Lung (tissue), 12 donors: Measurements from ENCODE around the gene ZER1. TPM values are rescaled to one million over a fixed set of nuclear protein-coding genes. Genes with fewer than 3 reads are reported as not detected.

Source experiments
- ATAC-seq: fragments of 200-7000 bp; cut with Tn5 transposase; one replicate; pipeline ENCODE4 v1.9.1; 2020; ENCODE audit warnings: moderate number of reproducible peaks; ENCODE audit not compliant: insufficient read depth, low FRiP score
- DNase-seq, 3 donors: peaks; one replicate each; pipeline ENCODE4 v3.0.0-alpha.2; 2013 to 2017
- H3K27ac ChIP-seq, 2 donors: one replicate each; pipeline ENCODE4 v1.5.1; 2013; ENCODE audit warnings: mild to moderate bottlenecking in 2 of 2, moderate library complexity in 2 of 2, control low read depth in 1 of 2, inconsistent platforms in 1 of 2, low read depth in 1 of 2, low read length in 1 of 2
- H3K27me3 ChIP-seq, 3 donors: one replicate each; pipeline ENCODE4 v1.5.1; 2013; ENCODE audit warnings: low read length in 2 of 3; ENCODE audit not compliant: control insufficient read depth in 3 of 3, insufficient read depth in 3 of 3
- H3K36me3 ChIP-seq, 4 donors: one replicate each; pipeline ENCODE4 v1.5.1; 2013; ENCODE audit warnings: low read length in 4 of 4, mild to moderate bottlenecking in 1 of 4, moderate library complexity in 1 of 4; ENCODE audit not compliant: control insufficient read depth in 4 of 4, insufficient read depth in 4 of 4
- H3K4me1 ChIP-seq, 5 donors: one replicate each; pipeline ENCODE4 v1.5.1; 2013; ENCODE audit warnings: low read length in 5 of 5, mild to moderate bottlenecking in 2 of 5, moderate library complexity in 1 of 5; ENCODE audit not compliant: control insufficient read depth in 5 of 5, insufficient read depth in 5 of 5
- H3K4me3 ChIP-seq: one replicate; pipeline ENCODE4 v1.5.1; 2013; ENCODE audit warnings: mild to moderate bottlenecking, control low read depth, moderate library complexity
- H3K9ac ChIP-seq, 2 donors: one replicate each; pipeline ENCODE4 v1.5.1; 2013; ENCODE audit warnings: low read length in 2 of 2, control low read depth in 1 of 2; ENCODE audit not compliant: insufficient read depth in 1 of 2
- H3K9me3 ChIP-seq, 4 donors: one replicate each; pipeline ENCODE4 v1.5.1; 2013; ENCODE audit warnings: low read length in 3 of 4, mild to moderate bottlenecking in 1 of 4, moderate library complexity in 1 of 4; ENCODE audit not compliant: control insufficient read depth in 4 of 4, insufficient read depth in 3 of 4
- WGBS, 2 donors: extraction: QIAGEN DNeasy Blood & Tissue Kit; methylation state at CpG; one replicate each; pipeline ENCODE4 v1.1.7; 2013; 5-methylcytosine and 5-hydroxymethylcytosine counted together
- polyA plus RNA-seq, 2 donors: library from polyadenylated mRNA; stranded (reverse); fragments of 200-250 nt; gene quantifications; one replicate each; pipeline ENCODE4 v1.2.1, GENCODE V29; 2013
- total RNA-seq, 2 donors: library from RNA; depleted of rRNA in 1 of 2; stranded (reverse); fragments of >200 nt in 1 of 2; gene quantifications; one replicate each; pipeline ENCODE4 v1.2.1, GENCODE V29; 2014 to 2021
- TF ChIP-seq, protein P1 (sequence below): IDR thresholded peaks from 2 replicates; pipeline ENCODE4 v1.5.1; 2012; ENCODE audit warnings: mild to moderate bottlenecking; ENCODE audit errors: control extremely low read depth, extremely low read depth
- donor health status: control.
- donor health status: control.
- donor health status: Bipolar disorder and iron deficiency.
- donor health status: healthy.
- donor health status: DM: yes; HTN: yes; CAD: no.

The ZER1 gene
- total and polyA plus RNA-seq, 4 donors: 17.6 to 39.0 (median 28.4) TPM

- Histone ChIP-seq H3K27me3 (no peaks in the 10 kb centered on the region), H3K36me3 (peaks cover 0 to 30% (median 7%) of the 10 kb centered on the region in 4 donors), H3K4me3 (peak overlapping the region; percentile 65), H3K9me3 (peaks cover 0 to 2% (median 0%) of the 10 kb centered on the region in 4 donors), H3K27ac (peak overlapping the region; percentile 87 to 93), H3K9ac (no peak overlapping the region), H3K4me1 (peaks cover 0 to 6% (median 4%) of the 10 kb centered on the region in 5 donors)
- ATAC-seq (peak; percentile 7), DNase-seq (peak; percentile 41 to 67 (median 61))
- WGBS, 2 donors: 10 to 12% methylated on average over 82 to 90 of the region's 90 CpGs
- TF ChIP-seq, protein P1, sequence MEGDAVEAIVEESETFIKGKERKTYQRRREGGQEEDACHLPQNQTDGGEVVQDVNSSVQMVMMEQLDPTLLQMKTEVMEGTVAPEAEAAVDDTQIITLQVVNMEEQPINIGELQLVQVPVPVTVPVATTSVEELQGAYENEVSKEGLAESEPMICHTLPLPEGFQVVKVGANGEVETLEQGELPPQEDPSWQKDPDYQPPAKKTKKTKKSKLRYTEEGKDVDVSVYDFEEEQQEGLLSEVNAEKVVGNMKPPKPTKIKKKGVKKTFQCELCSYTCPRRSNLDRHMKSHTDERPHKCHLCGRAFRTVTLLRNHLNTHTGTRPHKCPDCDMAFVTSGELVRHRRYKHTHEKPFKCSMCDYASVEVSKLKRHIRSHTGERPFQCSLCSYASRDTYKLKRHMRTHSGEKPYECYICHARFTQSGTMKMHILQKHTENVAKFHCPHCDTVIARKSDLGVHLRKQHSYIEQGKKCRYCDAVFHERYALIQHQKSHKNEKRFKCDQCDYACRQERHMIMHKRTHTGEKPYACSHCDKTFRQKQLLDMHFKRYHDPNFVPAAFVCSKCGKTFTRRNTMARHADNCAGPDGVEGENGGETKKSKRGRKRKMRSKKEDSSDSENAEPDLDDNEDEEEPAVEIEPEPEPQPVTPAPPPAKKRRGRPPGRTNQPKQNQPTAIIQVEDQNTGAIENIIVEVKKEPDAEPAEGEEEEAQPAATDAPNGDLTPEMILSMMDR: no peak
These were observed 47.4 kb upstream of the ZER1 start for GRCh38 chr9:128818839-128819715.

DNA sequence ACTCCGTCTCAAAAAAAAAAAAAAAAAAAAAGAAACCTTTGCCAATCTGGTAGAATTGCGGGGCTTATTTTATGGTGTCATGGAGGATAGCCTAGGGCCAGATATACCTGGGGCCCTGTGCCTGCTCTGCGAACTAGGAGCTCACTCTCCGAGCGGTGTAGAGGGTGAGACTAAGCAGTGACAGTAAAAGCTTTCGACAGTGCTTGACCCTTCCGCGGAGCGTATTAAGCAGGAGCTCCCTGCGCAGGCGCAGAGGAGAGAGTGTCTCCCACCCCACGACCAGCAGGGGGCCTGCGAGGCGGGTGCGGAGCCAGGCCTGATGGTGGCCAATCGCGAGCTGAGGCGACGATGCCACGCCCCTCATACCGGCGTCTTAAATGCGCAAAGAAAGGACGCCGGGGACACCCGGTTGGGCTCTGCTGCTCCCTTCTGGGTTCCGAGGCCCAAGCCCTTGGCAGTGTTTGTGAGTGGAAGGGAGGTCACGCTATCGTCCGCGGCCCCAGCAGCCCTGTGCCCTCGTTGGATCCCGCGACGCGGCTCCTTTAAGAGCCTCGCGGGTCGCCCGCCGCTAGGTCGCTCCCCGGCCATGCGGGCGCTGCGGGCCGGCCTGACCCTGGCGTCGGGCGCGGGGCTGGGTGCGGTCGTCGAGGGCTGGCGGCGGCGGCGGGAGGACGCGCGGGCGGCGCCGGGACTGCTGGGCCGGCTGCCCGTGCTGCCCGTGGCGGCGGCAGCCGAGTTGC, 46.5 kb upstream of the ZER1 start, which contains the start of gene ENDOG:
Gene ENDOG, plus strand, starts transcription at position 402 of the 740 bp plus-strand sequence. Its CDS starts 185 bp downstream, at position 587.
- H3K36me3 ChIP-seq: peaks cover 0 to 21% (median 7%) of the 10 kb centered on the region in 4 donors
- peak within 1 kb of the TSS in 1 of 2 donors; percentile 45 for H3K9ac ChIP-seq
- 0 to 1% methylated on average over 31 to 70 of the region's 70 CpGs for WGBS, 2 donors
- H3K4me3 ChIP-seq: peak within 1 kb of the TSS; percentile 65
- H3K27ac ChIP-seq: peak within 1 kb of the TSS; percentile 87 to 93
- peaks cover 0 to 2% (median 0%) of the 10 kb centered on the region in 4 donors for H3K9me3 ChIP-seq
- peak; percentile 98 to 99 (median 98) for DNase-seq
- peak; percentile 94 for ATAC-seq
- no peaks in the 10 kb centered on the region for H3K27me3 ChIP-seq
- peaks cover 0 to 6% (median 4%) of the 10 kb centered on the region in 5 donors for H3K4me1 ChIP-seq
- TF ChIP-seq, protein P1: peak; percentile 91

- Histone ChIP-seq H3K9ac (no peak overlapping the region), H3K9me3 (no peaks in the 10 kb centered on the region), H3K27ac (no peak overlapping the region), H3K36me3 (peaks cover 0 to 25% (median 14%) of the 10 kb centered on the region in 4 donors), H3K27me3 (no peaks in the 10 kb centered on the region), H3K4me1 (no peaks in the 10 kb centered on the region), H3K4me3 (no peak overlapping the region)
- 79 to 85% methylated on average over 5 of the region's 5 CpGs for WGBS, 2 donors
- no peak for ATAC-seq
- TF ChIP-seq, protein P1: no peak
- DNase-seq: no peak
These were observed 39.1 kb upstream of the ZER1 start for GRCh38 chr9:128810873-128811272.
